DOHH2 (cell line): Measurements from ENCODE around the gene TOMM34.

Experiments
- H3F3A ChIP-seq: fragments of 200-600 bp; sonication (generic), shearing (Covaris generic); 2 replicates; pipeline ENCODE4 v1.6.0; 2016; ENCODE audit warnings: antibody characterized with exemption, mild to moderate bottlenecking; ENCODE audit not compliant: control insufficient read depth, insufficient read depth
- H3K27ac ChIP-seq: fragments of 200-600 bp; sonication (generic); 2 replicates; pipeline ENCODE4 v1.5.1; 2014; ENCODE audit warnings: low read depth, mild to moderate bottlenecking, low read length, moderate library complexity
- H3K27me3 ChIP-seq: fragments of 200-600 bp; sonication (generic); 2 replicates; pipeline ENCODE4 v1.6.1; 2014; ENCODE audit warnings: mild to moderate bottlenecking, low read length, mixed read lengths; ENCODE audit not compliant: control insufficient read depth
- H3K36me3 ChIP-seq: fragments of 200-600 bp; sonication (generic); 2 replicates; pipeline ENCODE4 v1.6.1; 2014; ENCODE audit warnings: mild to moderate bottlenecking, low read length, moderate library complexity, mixed read lengths; ENCODE audit not compliant: control insufficient read depth
- H3K4me1 ChIP-seq: fragments of 200-600 bp; sonication (generic); 2 replicates; pipeline ENCODE4 v1.6.1; 2014; ENCODE audit warnings: mild to moderate bottlenecking, low read length, mixed read lengths; ENCODE audit not compliant: control insufficient read depth
- H3K4me2 ChIP-seq: fragments of 200-600 bp; sonication (generic); 2 replicates; pipeline ENCODE4 v1.6.0; 2014; ENCODE audit warnings: mild to moderate bottlenecking, low read length, moderate library complexity
- H3K4me3 ChIP-seq: fragments of 200-600 bp; sonication (generic); 2 replicates; pipeline ENCODE4 v1.5.1; 2014; ENCODE audit warnings: mild to moderate bottlenecking, low read length, mixed read lengths
- H3K79me2 ChIP-seq: fragments of 200-600 bp; sonication (generic); 2 replicates; pipeline ENCODE4 v1.6.1; 2014; ENCODE audit warnings: mild to moderate bottlenecking, low read length, mixed read lengths; ENCODE audit not compliant: control insufficient read depth
- H3K9me2 ChIP-seq: fragments of 200-600 bp; sonication (generic); replicated peaks from 2 replicates; pipeline ENCODE4 v1.6.1; 2014; ENCODE audit warnings: mild to moderate bottlenecking, low read length, mixed read lengths; ENCODE audit not compliant: control insufficient read depth
- H3K9me3 ChIP-seq: fragments of 200-600 bp; sonication (generic); 2 replicates; pipeline ENCODE4 v1.6.1; 2014; ENCODE audit warnings: antibody characterized with exemption, low read length, mixed read lengths; ENCODE audit not compliant: control insufficient read depth, insufficient read depth
- H4K20me1 ChIP-seq: fragments of 200-600 bp; sonication (generic); 2 replicates; pipeline ENCODE4 v1.6.0; 2014; ENCODE audit warnings: low read depth, mild to moderate bottlenecking, antibody characterized with exemption, low read length, moderate library complexity; ENCODE audit not compliant: control insufficient read depth, insufficient read depth
- EZH2phosphoT487 ChIP-seq: fragments of 200-600 bp; sonication (generic); IDR thresholded peaks from 2 replicates; pipeline ENCODE4 v1.6.1; 2017; ENCODE audit warnings: borderline replicate concordance, mild to moderate bottlenecking, antibody characterized with exemption, low read length, moderate library complexity, mixed read lengths
- TF ChIP-seq, protein P1 (sequence below): fragments of 200-600 bp; sonication (generic); IDR thresholded peaks from one replicate; pipeline ENCODE4 v1.5.1; 2014; ENCODE audit warnings: antibody characterized with exemption, mild to moderate bottlenecking, low read depth, low read length; ENCODE audit not compliant: poor library complexity, severe bottlenecking

TOMM34 gene

DNA sequence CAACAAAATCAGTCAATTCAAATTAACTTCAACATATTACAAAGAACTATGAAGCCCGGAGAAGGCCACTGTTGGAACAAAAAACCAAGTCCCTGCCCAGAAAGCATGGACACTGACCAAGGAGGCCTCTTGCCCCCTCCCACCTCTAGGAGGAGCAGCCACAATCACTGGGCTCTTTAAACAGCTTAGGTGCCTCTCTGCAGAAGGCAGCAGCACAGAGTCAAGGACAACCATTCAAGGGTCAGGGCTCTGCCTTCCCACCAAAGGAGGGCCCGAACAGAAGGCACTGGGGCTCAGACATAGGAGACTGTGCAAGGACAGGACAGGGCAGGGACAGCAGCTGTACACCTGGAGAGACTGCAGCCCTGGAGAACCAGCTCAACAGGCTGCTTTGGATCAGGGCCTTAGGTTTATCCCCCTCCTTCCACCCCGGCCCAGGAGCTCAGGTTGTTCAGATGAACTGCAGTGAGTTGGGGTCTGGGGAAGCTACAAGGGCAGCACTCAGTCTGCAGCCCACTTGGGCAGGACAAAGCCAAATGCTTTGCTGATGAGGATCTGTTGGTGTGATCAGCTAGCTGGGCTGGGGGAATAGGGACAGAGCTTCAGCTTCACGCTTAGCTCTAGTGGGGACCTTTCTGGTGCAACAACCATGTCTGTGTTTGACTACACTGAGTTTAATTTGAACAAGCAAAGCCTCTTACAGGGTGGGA is 17.8 kb downstream of the TOMM34 start:
- peaks cover 8% of the 10 kb centered on the region for H4K20me1 ChIP-seq
- peaks cover 85% of the 10 kb centered on the region for H3K36me3 ChIP-seq
- H3K9me3 ChIP-seq = no peaks in the 10 kb centered on the region
- no peak overlapping the region for H3K27ac ChIP-seq
- H3K27me3 ChIP-seq = no peaks in the 10 kb centered on the region
- H3K4me3 ChIP-seq = no peak overlapping the region
- H3K9me2 ChIP-seq = no peaks in the 10 kb centered on the region
- no peaks in the 10 kb centered on the region for H3K4me1 ChIP-seq
- H3K4me2 ChIP-seq = no peak overlapping the region
- TF ChIP-seq, protein P1, sequence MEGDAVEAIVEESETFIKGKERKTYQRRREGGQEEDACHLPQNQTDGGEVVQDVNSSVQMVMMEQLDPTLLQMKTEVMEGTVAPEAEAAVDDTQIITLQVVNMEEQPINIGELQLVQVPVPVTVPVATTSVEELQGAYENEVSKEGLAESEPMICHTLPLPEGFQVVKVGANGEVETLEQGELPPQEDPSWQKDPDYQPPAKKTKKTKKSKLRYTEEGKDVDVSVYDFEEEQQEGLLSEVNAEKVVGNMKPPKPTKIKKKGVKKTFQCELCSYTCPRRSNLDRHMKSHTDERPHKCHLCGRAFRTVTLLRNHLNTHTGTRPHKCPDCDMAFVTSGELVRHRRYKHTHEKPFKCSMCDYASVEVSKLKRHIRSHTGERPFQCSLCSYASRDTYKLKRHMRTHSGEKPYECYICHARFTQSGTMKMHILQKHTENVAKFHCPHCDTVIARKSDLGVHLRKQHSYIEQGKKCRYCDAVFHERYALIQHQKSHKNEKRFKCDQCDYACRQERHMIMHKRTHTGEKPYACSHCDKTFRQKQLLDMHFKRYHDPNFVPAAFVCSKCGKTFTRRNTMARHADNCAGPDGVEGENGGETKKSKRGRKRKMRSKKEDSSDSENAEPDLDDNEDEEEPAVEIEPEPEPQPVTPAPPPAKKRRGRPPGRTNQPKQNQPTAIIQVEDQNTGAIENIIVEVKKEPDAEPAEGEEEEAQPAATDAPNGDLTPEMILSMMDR = no peak
- no peak for TF ChIP-seq EZH2phosphoT487
- H3K79me2 ChIP-seq = no peaks in the 10 kb centered on the region
- H3F3A ChIP-seq = peaks cover 5% of the 10 kb centered on the region

DNA sequence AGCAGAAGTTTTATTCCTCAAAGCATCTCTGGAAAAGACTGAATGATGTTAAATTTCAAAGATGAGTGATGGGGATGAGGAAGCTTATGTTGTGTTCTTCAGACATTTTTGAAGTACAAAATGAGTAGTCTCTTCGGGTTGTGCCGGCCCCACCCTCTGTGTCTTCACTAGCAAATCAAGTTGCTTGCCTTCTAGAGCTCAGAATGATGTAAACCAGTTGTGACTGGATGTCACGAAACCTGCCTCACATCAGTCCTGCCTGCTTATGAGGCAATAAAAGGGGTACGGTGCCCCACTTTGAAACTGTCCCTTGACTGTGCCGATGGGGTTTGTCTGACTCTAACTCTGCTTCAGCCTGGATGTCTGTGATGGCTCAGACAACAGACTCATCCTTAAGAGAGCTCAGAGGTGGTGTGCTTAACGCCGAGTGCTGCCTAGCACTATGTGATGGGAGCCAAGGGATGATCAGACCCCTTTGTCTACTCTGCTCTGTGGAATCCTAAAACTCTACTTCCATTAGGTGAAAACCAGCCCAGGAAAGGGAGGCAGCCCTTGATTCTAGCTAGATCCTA is 19.0 kb downstream of the TOMM34 start:
- Histone ChIP-seq H3K27ac (no peak overlapping the region), H3K27me3 (no peaks in the 10 kb centered on the region), H3K79me2 (no peaks in the 10 kb centered on the region), H3K4me3 (no peak overlapping the region), H3K36me3 (peaks cover 78% of the 10 kb centered on the region), H3K9me3 (no peaks in the 10 kb centered on the region), H4K20me1 (peaks cover 8% of the 10 kb centered on the region), H3K4me2 (no peak overlapping the region), H3K4me1 (no peaks in the 10 kb centered on the region), H3F3A (peaks cover 5% of the 10 kb centered on the region), H3K9me2 (no peaks in the 10 kb centered on the region)
- TF ChIP-seq, protein P1 = no peak
- TF ChIP-seq EZH2phosphoT487 = no peak

DNA sequence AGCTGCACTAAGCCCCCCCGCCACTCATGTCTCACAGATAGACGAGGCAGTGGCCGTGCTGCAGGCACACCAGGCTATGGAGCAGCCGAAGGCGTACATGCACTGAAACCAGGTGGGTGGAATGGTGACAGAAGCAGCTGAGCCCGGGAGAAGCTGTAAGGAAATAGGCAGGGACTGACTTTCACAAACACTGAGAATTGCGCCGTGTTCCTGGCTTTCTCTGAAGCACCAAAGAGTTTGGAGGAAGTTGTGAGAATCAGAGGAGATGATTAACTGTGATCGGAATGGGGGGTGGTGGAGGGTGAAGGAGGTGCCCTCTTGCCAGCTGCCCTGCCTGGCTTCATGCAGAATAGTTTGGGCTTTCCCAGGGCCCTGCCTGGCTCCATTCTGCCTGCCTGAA is 21.6 kb downstream of the TOMM34 start:
- TF ChIP-seq, protein P1 = no peak
- TF ChIP-seq EZH2phosphoT487 = no peak
- Histone ChIP-seq H3K36me3 (peaks cover 57% of the 10 kb centered on the region), H3K4me2 (no peak overlapping the region)

More for the DNA sequence above, 21.6 kb downstream of the TOMM34 start:
- no peaks in the 10 kb centered on the region for H3K79me2 ChIP-seq
- H3F3A ChIP-seq = peaks cover 5% of the 10 kb centered on the region
- no peaks in the 10 kb centered on the region for H3K4me1 ChIP-seq
- no peaks in the 10 kb centered on the region for H3K27me3 ChIP-seq
- H3K9me3 ChIP-seq = no peaks in the 10 kb centered on the region
- peaks cover 8% of the 10 kb centered on the region for H4K20me1 ChIP-seq
- H3K27ac ChIP-seq = no peak overlapping the region
- H3K9me2 ChIP-seq = no peaks in the 10 kb centered on the region
- H3K4me3 ChIP-seq = no peak overlapping the region
